Large intestine (tissue), 3 donors: ENCODE measurements around the gene ATXN7. TPM values are rescaled to one million over a fixed set of nuclear protein-coding genes. Genes with fewer than 3 reads are reported as not detected.

Source experiments
- DNase-seq, 2 donors: peaks; one replicate each; pipeline versions ENCODE4 v3.0.0 to v3.0.0-alpha.2; 2013
- H3K27ac ChIP-seq: one replicate; pipeline ENCODE4 v1.5.1; 2013; ENCODE audit warnings: low read length
- H3K27me3 ChIP-seq: 2 replicates; pipeline ENCODE4 v1.6.1; 2013; ENCODE audit warnings: low read length; ENCODE audit not compliant: control insufficient read depth, insufficient read depth
- H3K36me3 ChIP-seq: 2 replicates; pipeline ENCODE4 v1.6.1; 2013; ENCODE audit warnings: low read length; ENCODE audit not compliant: control insufficient read depth, insufficient read depth
- H3K4me1 ChIP-seq: one replicate; pipeline ENCODE4 v1.6.1; 2013; ENCODE audit warnings: low read length; ENCODE audit not compliant: control insufficient read depth, insufficient read depth
- H3K4me3 ChIP-seq: one replicate; pipeline ENCODE4 v1.5.1; 2013; ENCODE audit warnings: low read length
- H3K9me3 ChIP-seq: one replicate; pipeline ENCODE4 v1.6.1; 2013; ENCODE audit warnings: mild to moderate bottlenecking, low read depth, low read length, moderate library complexity; ENCODE audit not compliant: control insufficient read depth
- WGBS: methylation state at CpG from one replicate; pipeline ENCODE4 v1.1.5; 2013; ENCODE audit warnings: low lambda C conversion rate; ENCODE audit not compliant: insufficient coverage; 5-methylcytosine and 5-hydroxymethylcytosine counted together
- polyA plus RNA-seq: library from polyadenylated mRNA; unstranded; fragments of 120-200 nt; gene quantifications from one replicate; pipeline ENCODE4 v1.2.1, GENCODE V29; 2013

Gene ATXN7
- polyA plus RNA-seq, 1 donor: 21.0 TPM

- no peaks in the 10 kb centered on the region for H3K27me3 ChIP-seq
- DNase-seq: no peak
- no peak overlapping the region for H3K4me3 ChIP-seq
- H3K9me3 ChIP-seq: no peaks in the 10 kb centered on the region
- WGBS: 100% methylated on average over 2 of the region's 10 CpGs
- no peaks in the 10 kb centered on the region for H3K4me1 ChIP-seq
- no peak overlapping the region for H3K27ac ChIP-seq
- H3K36me3 ChIP-seq: peaks cover 66% of the 10 kb centered on the region
Observed at GRCh38 chr3:63998852-63999754, 135.4 kb downstream of the ATXN7 start.

- no peaks in the 10 kb centered on the region for H3K27me3 ChIP-seq
- no peak overlapping the region for H3K27ac ChIP-seq
- peaks cover 65% of the 10 kb centered on the region for H3K36me3 ChIP-seq
- H3K9me3 ChIP-seq: no peaks in the 10 kb centered on the region
- H3K4me3 ChIP-seq: no peak overlapping the region
- no CpG with 5 or more reads among the region's 9 CpGs for WGBS
- no peaks in the 10 kb centered on the region for H3K4me1 ChIP-seq
- DNase-seq: no peak
Observed at GRCh38 chr3:64000453-64001055, 136.9 kb downstream of the ATXN7 start.

GRCh38 chr3:64002233-64002632 lies 138.6 kb downstream of the ATXN7 start:
- Histone ChIP-seq H3K4me1 (no peaks in the 10 kb centered on the region), H3K9me3 (no peaks in the 10 kb centered on the region), H3K4me3 (no peak overlapping the region), H3K36me3 (peaks cover 66% of the 10 kb centered on the region), H3K27ac (no peak overlapping the region), H3K27me3 (no peaks in the 10 kb centered on the region)
- DNase-seq: no peak
- WGBS: no CpG with 5 or more reads among the region's 4 CpGs

- H3K4me3 ChIP-seq: no peak overlapping the region
- DNase-seq: no peak
- no peaks in the 10 kb centered on the region for H3K4me1 ChIP-seq
- WGBS: no CpG with 5 or more reads among the region's 2 CpGs
- H3K9me3 ChIP-seq: no peaks in the 10 kb centered on the region
- H3K36me3 ChIP-seq: peaks cover 65% of the 10 kb centered on the region
- no peak overlapping the region for H3K27ac ChIP-seq
- H3K27me3 ChIP-seq: no peaks in the 10 kb centered on the region
Observed at GRCh38 chr3:64003589-64003988, 139.9 kb downstream of the ATXN7 start.

- no peaks in the 10 kb centered on the region for H3K4me1 ChIP-seq
- H3K27me3 ChIP-seq: no peaks in the 10 kb centered on the region
- 100% methylated on average over 2 of the region's 2 CpGs for WGBS
- H3K27ac ChIP-seq: no peak overlapping the region
- H3K4me3 ChIP-seq: no peak overlapping the region
- no peak for DNase-seq
- no peaks in the 10 kb centered on the region for H3K9me3 ChIP-seq
- peaks cover 74% of the 10 kb centered on the region for H3K36me3 ChIP-seq
Observed at GRCh38 chr3:64008017-64008416, 144.3 kb downstream of the ATXN7 start.

- no peak overlapping the region for H3K27ac ChIP-seq
- H3K4me1 ChIP-seq: no peaks in the 10 kb centered on the region
- H3K9me3 ChIP-seq: no peaks in the 10 kb centered on the region
- DNase-seq: no peak
- H3K36me3 ChIP-seq: peaks cover 81% of the 10 kb centered on the region
- H3K27me3 ChIP-seq: no peaks in the 10 kb centered on the region
- no CpG with 5 or more reads among the region's 7 CpGs for WGBS
- H3K4me3 ChIP-seq: no peak overlapping the region
Observed at GRCh38 chr3:64008487-64009351, 145.1 kb downstream of the ATXN7 start.

- H3K27me3 ChIP-seq: no peaks in the 10 kb centered on the region
- no peaks in the 10 kb centered on the region for H3K4me1 ChIP-seq
- no peak for DNase-seq
- H3K9me3 ChIP-seq: no peaks in the 10 kb centered on the region
- peaks cover 82% of the 10 kb centered on the region for H3K36me3 ChIP-seq
- 79% methylated on average over 4 of the region's 7 CpGs for WGBS
- no peak overlapping the region for H3K27ac ChIP-seq
- H3K4me3 ChIP-seq: no peak overlapping the region
Observed at GRCh38 chr3:64009528-64009927, 145.9 kb downstream of the ATXN7 start.

- DNase-seq: no peak
- H3K4me3 ChIP-seq: no peak overlapping the region
- no CpG with 5 or more reads among the region's 5 CpGs for WGBS
- H3K9me3 ChIP-seq: no peaks in the 10 kb centered on the region
- no peaks in the 10 kb centered on the region for H3K4me1 ChIP-seq
- peaks cover 82% of the 10 kb centered on the region for H3K36me3 ChIP-seq
- no peak overlapping the region for H3K27ac ChIP-seq
- no peaks in the 10 kb centered on the region for H3K27me3 ChIP-seq
Observed at GRCh38 chr3:64010199-64010598, 146.5 kb downstream of the ATXN7 start.

- Histone ChIP-seq H3K27ac (no peak overlapping the region), H3K4me3 (no peak overlapping the region), H3K9me3 (no peaks in the 10 kb centered on the region), H3K27me3 (no peaks in the 10 kb centered on the region), H3K36me3 (peaks cover 80% of the 10 kb centered on the region), H3K4me1 (no peaks in the 10 kb centered on the region)
- DNase-seq: no peak
- no CpG with 5 or more reads among the region's 5 CpGs for WGBS
Observed at GRCh38 chr3:64011685-64012084, 148.0 kb downstream of the ATXN7 start.

- H3K4me3 ChIP-seq: no peak overlapping the region
- H3K4me1 ChIP-seq: no peaks in the 10 kb centered on the region
- no peak for DNase-seq
- peaks cover 79% of the 10 kb centered on the region for H3K36me3 ChIP-seq
- no peaks in the 10 kb centered on the region for H3K9me3 ChIP-seq
- H3K27ac ChIP-seq: no peak overlapping the region
- WGBS: no CpG with 5 or more reads among the region's 3 CpGs
- H3K27me3 ChIP-seq: no peaks in the 10 kb centered on the region
Observed at GRCh38 chr3:64016941-64017620, 153.4 kb downstream of the ATXN7 start.
